Measurements from ENCODE around the gene SRSF5.
"Not testable (repeated sequence)": the region's sequence is repeated elsewhere in the genome, so short reads cannot be mapped to it uniquely, and the experiment has no call there.

DNA sequence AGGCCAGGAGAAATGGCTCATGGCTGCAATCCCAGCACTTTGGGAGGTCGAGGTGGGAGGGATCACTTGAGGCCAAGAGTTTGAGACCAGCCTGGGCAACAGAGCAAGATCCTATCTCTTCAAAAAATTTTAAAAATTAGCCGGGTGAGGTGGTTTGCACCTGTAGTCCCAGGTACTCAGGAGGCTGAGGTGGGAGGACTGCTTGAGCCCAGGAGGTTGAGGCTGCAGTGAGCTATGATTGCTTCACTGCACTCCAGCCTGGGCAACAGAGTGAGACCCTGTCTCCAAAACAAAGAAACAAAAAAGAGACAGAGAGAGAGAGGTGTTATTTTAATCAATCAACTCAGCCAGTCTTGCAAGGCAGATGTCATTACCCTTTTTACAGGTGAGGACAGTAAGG, 48.3 kb upstream of the SRSF5 start:
- TF ChIP-seq, protein P1, sequence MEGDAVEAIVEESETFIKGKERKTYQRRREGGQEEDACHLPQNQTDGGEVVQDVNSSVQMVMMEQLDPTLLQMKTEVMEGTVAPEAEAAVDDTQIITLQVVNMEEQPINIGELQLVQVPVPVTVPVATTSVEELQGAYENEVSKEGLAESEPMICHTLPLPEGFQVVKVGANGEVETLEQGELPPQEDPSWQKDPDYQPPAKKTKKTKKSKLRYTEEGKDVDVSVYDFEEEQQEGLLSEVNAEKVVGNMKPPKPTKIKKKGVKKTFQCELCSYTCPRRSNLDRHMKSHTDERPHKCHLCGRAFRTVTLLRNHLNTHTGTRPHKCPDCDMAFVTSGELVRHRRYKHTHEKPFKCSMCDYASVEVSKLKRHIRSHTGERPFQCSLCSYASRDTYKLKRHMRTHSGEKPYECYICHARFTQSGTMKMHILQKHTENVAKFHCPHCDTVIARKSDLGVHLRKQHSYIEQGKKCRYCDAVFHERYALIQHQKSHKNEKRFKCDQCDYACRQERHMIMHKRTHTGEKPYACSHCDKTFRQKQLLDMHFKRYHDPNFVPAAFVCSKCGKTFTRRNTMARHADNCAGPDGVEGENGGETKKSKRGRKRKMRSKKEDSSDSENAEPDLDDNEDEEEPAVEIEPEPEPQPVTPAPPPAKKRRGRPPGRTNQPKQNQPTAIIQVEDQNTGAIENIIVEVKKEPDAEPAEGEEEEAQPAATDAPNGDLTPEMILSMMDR (IDR thresholded peaks at IDR 0.05; ENCODE audit: control extremely low read depth in 1 of 3, insufficient read depth in 1 of 3, low read depth in 1 of 3, low read length in 3 of 3), result not testable (repeated sequence)
- not testable (repeated sequence) for TF ChIP-seq KDM5A (IDR thresholded peaks at IDR 0.05; ENCODE audit: low read length)

Data from H1 (cell line).